HG03045 (cell line): ENCODE results near the gene CA10.

ENCODE experiments used
- ATAC-seq: cut with Tn5 transposase; IDR thresholded peaks from one replicate; pipeline ENCODE4 v1.9.1; 2021; ENCODE audit warnings: mild to moderate bottlenecking, moderate library complexity; ENCODE audit not compliant: unreplicated experiment

The CA10 gene

DNA sequence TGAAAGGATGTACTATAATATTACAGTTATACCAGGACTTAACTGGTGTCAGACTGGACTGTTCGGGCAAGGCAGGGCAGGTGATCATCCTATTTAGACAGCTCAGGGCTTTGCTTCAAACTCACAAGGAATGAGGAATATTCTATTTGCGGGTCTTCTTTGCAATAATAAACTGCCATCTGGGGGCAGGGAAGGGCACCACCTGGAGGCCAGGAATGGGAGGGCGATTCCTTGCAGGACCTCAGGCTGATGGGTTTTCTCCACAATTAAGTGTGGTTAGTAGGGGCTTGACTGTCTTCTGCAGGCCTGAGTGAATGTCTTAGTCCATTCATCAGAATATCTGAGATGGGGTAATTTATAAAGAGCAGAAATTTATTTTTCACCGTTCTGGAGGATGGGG lies 424.1 kb downstream of the CA10 start:
- no peak for ATAC-seq

GRCh38 chr17:51733166-51733565 lies 425.3 kb downstream of the CA10 start:
- ATAC-seq, result no peak

DNA sequence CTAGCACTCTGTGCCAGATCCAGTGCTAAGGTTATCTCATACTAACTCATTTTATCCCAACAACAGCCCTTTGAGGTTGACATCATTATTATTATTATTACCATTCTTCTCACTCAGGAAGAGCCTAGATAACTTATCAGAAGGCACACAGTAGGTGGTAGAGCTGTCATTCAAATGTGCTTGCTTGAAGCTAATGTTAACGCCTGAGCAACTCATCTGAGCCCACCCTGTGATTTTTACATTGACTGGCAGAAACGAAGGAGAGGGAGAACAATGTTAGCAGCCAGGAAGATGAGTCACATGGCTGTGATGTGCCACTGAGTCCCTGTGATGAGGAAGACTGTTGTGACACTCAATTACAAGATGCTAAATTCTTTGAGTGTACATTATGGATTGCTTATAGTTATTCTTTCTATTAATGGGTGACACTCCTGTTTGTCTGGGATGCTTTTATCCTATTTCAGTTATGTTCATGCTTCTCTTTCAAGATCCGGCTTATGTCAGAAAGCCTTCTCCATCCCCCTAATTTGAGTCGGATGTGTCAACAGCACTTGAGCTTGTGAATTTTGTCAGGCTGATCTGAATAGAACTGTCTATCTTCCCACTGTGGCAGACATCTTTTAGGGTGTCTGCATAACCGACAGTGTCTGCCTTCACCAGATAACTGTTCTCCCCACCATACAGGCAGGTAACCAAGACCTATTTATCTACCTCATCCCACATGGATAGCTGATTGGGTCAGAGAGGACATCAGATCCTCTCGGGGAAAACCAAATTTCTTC lies 426.4 kb downstream of the CA10 start:
- no peak for ATAC-seq

- no peak for ATAC-seq
Measured at GRCh38 chr17:51730303-51731050, 428.0 kb downstream of the CA10 start.

DNA sequence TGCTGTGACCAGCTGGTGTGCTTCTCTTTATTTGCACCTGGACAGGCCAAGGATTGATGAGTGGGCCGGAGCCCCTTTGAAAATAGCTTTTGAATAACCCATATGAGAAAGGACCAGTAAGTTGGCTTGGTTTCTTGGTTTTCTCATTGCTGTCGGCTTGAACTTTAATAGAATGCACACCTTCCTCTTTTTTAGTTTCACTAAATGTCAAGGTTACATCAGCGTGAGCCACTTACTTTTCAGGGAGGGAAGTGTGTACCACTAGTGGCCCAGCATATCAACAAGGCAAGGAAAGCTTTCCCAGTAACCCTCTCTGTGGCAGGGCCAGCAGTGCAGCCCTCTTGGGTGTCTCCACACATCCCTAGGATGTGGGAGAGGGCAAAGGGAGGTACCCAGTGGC lies 433.3 kb downstream of the CA10 start:
- no peak for ATAC-seq

GRCh38 chr17:51724043-51724580 lies 434.4 kb downstream of the CA10 start:
- ATAC-seq, result no peak

- no peak for ATAC-seq
Measured at GRCh38 chr17:51722994-51723393, 435.5 kb downstream of the CA10 start.

- no peak for ATAC-seq
Measured at GRCh38 chr17:51721730-51722129, 436.8 kb downstream of the CA10 start.

GRCh38 chr17:51720439-51720838 lies 438.1 kb downstream of the CA10 start:
- no peak for ATAC-seq

GRCh38 chr17:51718983-51719382 lies 439.5 kb downstream of the CA10 start:
- no peak for ATAC-seq

DNA sequence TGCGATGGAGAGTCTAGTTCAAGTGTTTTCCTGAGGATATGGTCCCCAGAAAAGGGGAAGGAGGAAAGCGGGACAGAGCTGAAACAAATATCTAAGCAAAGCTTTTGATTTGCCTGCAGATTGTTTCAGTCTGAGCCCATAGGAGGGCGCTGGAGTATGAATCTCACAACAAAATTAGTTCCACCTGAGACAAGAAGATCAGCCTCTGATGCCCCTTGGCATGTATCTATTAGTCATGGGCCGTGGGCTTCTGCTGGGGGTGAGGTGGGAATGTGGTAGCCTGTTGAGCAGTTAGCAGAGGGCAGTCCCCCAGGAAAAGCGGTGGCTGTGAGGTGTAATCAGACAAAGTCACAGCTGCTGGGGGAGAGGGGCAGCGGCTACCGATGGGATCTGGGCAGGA lies 446.9 kb downstream of the CA10 start:
- ATAC-seq, result no peak

- no peak for ATAC-seq
Measured at GRCh38 chr17:51710634-51710979, 447.9 kb downstream of the CA10 start.

GRCh38 chr17:51709694-51710633 lies 448.6 kb downstream of the CA10 start:
- no peak for ATAC-seq

GRCh38 chr17:51707216-51707615 lies 451.3 kb downstream of the CA10 start:
- ATAC-seq, result no peak

- ATAC-seq, result no peak
Measured at GRCh38 chr17:51706093-51706492, 452.4 kb downstream of the CA10 start.

- no peak for ATAC-seq
Measured at GRCh38 chr17:51703361-51704341, 454.9 kb downstream of the CA10 start.

DNA sequence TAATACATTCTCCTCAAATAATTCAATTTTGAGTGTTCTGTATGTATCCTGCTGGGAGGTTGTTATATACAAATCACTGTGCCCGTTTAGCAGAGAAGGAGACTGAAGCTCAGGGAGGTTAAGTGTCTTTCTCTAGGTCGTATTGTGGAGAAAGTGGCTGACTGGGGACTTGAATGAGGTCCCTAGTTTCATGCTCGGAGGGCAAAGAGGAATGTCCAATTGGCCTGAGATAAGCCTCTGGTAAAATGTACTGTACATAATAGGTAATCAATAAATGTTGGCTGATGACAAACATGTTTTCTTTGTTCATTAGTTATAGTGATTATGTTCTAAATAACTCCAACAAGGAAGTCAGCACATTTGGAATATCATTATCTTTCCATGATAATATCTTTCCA lies 455.6 kb downstream of the CA10 start:
- ATAC-seq, result no peak

DNA sequence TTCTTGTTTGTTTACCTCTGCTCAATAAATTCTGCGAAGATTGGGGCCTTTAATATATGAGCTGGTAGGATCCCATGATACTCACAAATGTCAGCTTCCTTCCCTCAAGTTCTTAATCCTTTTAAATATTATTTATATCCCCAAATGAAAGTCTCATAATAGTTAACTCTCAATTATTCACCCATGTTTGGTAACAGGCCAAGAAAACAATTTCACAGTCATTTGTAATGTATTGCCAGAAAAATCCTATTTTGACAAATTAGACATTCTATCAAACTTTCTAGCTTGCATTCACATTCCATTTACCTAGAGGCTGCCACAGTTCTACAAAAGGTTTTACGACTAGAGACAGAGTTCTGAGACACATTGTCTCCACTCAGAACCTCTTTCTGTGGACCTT lies 457.0 kb downstream of the CA10 start:
- no peak for ATAC-seq

GRCh38 chr17:51700011-51700760 lies 458.3 kb downstream of the CA10 start:
- ATAC-seq, result no peak
